Measurements from ENCODE around the gene RNF214.
"Not testable (repeated sequence)": the region's sequence is repeated elsewhere in the genome, so short reads cannot be mapped to it uniquely, and the experiment has no call there.

DNA sequence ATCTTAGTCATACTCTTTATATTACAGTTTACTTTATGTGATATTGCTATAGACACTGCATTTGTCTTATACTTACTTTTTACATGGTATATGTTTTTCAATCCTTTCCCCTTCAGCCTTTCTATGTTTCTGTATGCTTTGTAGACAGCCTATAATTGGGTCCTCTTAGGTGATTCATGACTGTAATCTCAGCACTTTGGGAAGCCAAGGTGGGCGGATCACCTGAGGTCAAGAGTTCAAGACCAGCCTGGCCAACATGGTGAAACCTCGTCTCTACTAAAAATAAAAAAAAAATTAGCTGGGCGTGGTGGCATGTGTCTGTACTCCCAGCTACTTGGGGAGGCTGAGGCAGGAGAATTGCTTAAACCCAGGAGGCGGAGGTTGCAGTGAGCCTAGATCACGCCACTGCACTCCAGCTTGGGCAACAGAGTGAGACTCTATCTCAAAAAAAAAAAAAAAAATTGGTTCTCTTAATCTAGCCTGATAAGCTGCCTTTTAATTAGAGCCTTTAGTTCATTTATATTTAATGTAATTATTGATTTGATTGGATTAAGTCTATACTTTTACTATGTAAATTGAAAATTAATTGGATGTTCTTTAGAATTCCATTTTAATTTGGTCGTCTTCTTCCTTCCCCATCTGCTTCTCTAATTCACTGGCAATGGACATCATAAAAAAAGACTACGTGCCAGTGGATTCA lies 32.3 kb downstream of the RNF214 start:
- not testable (repeated sequence) for TF ChIP-seq EP300, POLR2A, POLR2AphosphoS5 (IDR thresholded peaks at IDR 0.05)
- TF ChIP-seq, protein P1, sequence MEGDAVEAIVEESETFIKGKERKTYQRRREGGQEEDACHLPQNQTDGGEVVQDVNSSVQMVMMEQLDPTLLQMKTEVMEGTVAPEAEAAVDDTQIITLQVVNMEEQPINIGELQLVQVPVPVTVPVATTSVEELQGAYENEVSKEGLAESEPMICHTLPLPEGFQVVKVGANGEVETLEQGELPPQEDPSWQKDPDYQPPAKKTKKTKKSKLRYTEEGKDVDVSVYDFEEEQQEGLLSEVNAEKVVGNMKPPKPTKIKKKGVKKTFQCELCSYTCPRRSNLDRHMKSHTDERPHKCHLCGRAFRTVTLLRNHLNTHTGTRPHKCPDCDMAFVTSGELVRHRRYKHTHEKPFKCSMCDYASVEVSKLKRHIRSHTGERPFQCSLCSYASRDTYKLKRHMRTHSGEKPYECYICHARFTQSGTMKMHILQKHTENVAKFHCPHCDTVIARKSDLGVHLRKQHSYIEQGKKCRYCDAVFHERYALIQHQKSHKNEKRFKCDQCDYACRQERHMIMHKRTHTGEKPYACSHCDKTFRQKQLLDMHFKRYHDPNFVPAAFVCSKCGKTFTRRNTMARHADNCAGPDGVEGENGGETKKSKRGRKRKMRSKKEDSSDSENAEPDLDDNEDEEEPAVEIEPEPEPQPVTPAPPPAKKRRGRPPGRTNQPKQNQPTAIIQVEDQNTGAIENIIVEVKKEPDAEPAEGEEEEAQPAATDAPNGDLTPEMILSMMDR (IDR thresholded peaks at IDR 0.05) = not testable (repeated sequence)

Measured in gastroesophageal sphincter (tissue), 3 donors.